Esophagus (tissue), 2 donors: ENCODE measurements around the gene CCDC116. TPM values are rescaled to one million over a fixed set of nuclear protein-coding genes. Genes with fewer than 3 reads are reported as not detected.
A peak's percentile ranks its signal among the peaks of the same experiment; 100 is the strongest.

ENCODE experiments used
- H3K27ac ChIP-seq, 2 donors: one replicate each; pipeline ENCODE4 v1.5.1; 2013; ENCODE audit warnings: low read depth in 2 of 2, mild to moderate bottlenecking in 2 of 2, inconsistent platforms in 1 of 2, low read length in 1 of 2, moderate library complexity in 1 of 2
- H3K27me3 ChIP-seq, 2 donors: one replicate each; pipeline ENCODE4 v1.6.1; 2013; ENCODE audit warnings: low read length in 2 of 2, control low read depth in 1 of 2, mild to moderate bottlenecking in 1 of 2; ENCODE audit not compliant: insufficient read depth in 2 of 2, control insufficient read depth in 1 of 2
- H3K36me3 ChIP-seq, 2 donors: one replicate each; pipeline ENCODE4 v1.6.1; 2013; ENCODE audit warnings: low read length in 1 of 2; ENCODE audit not compliant: control insufficient read depth in 2 of 2, insufficient read depth in 2 of 2
- H3K4me1 ChIP-seq, 2 donors: one replicate each; pipeline ENCODE4 v1.6.1; 2013; ENCODE audit warnings: low read length in 1 of 2; ENCODE audit not compliant: control insufficient read depth in 2 of 2, insufficient read depth in 2 of 2
- H3K4me3 ChIP-seq, 2 donors: one replicate each; pipeline ENCODE4 v1.5.1; 2013; ENCODE audit warnings: low read length in 2 of 2, mild to moderate bottlenecking in 2 of 2, low read depth in 1 of 2, moderate library complexity in 1 of 2
- H3K9me3 ChIP-seq, 2 donors: one replicate each; pipeline ENCODE4 v1.6.1; 2013; ENCODE audit warnings: mild to moderate bottlenecking in 2 of 2, low read depth in 1 of 2, low read length in 1 of 2, moderate library complexity in 1 of 2; ENCODE audit not compliant: control insufficient read depth in 2 of 2, insufficient read depth in 1 of 2
- WGBS, 2 donors: extraction: QIAGEN DNeasy Blood & Tissue Kit; methylation state at CpG; one replicate each; pipeline ENCODE4 v1.1.7; 2013; 5-methylcytosine and 5-hydroxymethylcytosine counted together
- polyA plus RNA-seq, 2 donors: library from polyadenylated mRNA; stranded (reverse); fragments of 200-250 nt; gene quantifications; one replicate each; pipeline ENCODE4 v1.2.3, GENCODE V29; 2013
- donor health status: healthy with polysubstance abuse.
- donor health status: Bipolar disorder and iron deficiency.

CCDC116 gene
- polyA plus RNA-seq, 2 donors: 0.25 to 0.61 TPM

GRCh38 chr22:21660904-21661303 lies 28.3 kb downstream of the CCDC116 start:
- Histone ChIP-seq H3K4me1 (peaks cover 0 to 2% of the 10 kb centered on the region in 2 donors), H3K27me3 (no peaks in the 10 kb centered on the region), H3K9me3 (no peaks in the 10 kb centered on the region), H3K36me3 (no peaks in the 10 kb centered on the region), H3K4me3 (no peak overlapping the region), H3K27ac (no peak overlapping the region)
- WGBS, 2 donors: 67 to 79% methylated on average over 7 of the region's 7 CpGs

GRCh38 chr22:21661991-21662390 lies 29.4 kb downstream of the CCDC116 start:
- Histone ChIP-seq H3K27me3 (no peaks in the 10 kb centered on the region), H3K27ac (no peak overlapping the region), H3K9me3 (no peaks in the 10 kb centered on the region), H3K36me3 (no peaks in the 10 kb centered on the region), H3K4me3 (no peak overlapping the region), H3K4me1 (no peaks in the 10 kb centered on the region)
- WGBS, 2 donors: 89 to 94% methylated on average over 5 of the region's 5 CpGs

- no peaks in the 10 kb centered on the region for H3K36me3 ChIP-seq
- no peaks in the 10 kb centered on the region for H3K9me3 ChIP-seq
- H3K27me3 ChIP-seq: no peaks in the 10 kb centered on the region
- no peak overlapping the region for H3K4me3 ChIP-seq
- no peak overlapping the region for H3K27ac ChIP-seq
- no peaks in the 10 kb centered on the region for H3K4me1 ChIP-seq
- WGBS, 2 donors: 90 to 95% methylated on average over 2 of the region's 2 CpGs
These were observed 31.2 kb downstream of the CCDC116 start for GRCh38 chr22:21663738-21664137.

GRCh38 chr22:21665047-21665851 lies 32.7 kb downstream of the CCDC116 start:
- no peaks in the 10 kb centered on the region for H3K36me3 ChIP-seq
- 73 to 74% methylated on average over 26 of the region's 26 CpGs for WGBS, 2 donors
- no peaks in the 10 kb centered on the region for H3K27me3 ChIP-seq
- no peaks in the 10 kb centered on the region for H3K4me1 ChIP-seq
- no peaks in the 10 kb centered on the region for H3K9me3 ChIP-seq
- H3K4me3 ChIP-seq: peak overlapping the region; percentile 65 to 79
- H3K27ac ChIP-seq: peak overlapping the region; percentile 96 to 99

DNA sequence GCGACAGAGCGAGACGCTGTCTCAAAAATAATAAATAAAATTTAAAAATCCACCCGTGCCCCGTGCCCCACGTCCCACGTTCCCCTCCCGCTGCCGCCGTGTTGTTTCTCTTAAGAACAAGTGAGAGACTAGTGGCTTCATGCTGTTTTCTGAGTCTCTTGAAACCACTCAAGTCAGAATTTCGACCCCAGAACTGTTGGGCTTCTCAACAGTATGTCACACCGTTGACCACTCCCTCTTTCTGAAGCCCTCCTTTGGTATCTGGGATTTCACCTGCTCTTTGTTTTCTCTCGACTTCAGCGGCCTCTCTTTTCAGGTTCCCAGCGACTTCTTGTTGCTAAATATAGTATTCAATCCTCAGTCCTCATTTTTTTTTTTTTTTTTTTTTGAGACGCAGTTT lies 34.2 kb downstream of the CCDC116 start:
- Histone ChIP-seq H3K4me3 (peak overlapping the region; percentile 65 to 79), H3K9me3 (no peaks in the 10 kb centered on the region), H3K36me3 (peaks cover 0 to 7% of the 10 kb centered on the region in 2 donors), H3K4me1 (no peaks in the 10 kb centered on the region), H3K27ac (peak overlapping the region in 1 of 2 donors; percentile 62), H3K27me3 (no peaks in the 10 kb centered on the region)
- WGBS, 2 donors: 43 to 51% methylated on average over 16 of the region's 16 CpGs

DNA sequence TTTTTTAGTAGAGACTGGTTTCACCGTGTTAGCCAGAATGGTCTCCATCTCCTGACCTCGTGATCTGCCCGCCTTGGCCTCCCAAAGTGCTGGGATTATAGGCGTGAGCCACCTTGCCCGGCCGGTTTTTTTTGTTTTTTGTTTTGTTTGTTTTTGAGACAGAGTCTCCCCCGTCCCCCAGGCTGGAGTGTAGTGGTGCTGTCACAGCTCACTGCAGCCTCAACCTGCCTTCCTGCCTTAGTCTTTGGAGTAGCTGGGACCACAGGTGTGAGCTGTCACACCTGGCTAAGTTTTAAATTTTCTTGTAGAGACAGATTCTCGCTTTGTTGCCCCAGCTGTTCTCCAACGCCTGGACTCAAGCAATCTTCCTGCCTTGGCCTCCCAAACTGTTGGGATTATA lies 36.5 kb downstream of the CCDC116 start:
- peaks cover 0 to 8% of the 10 kb centered on the region in 2 donors for H3K4me1 ChIP-seq
- H3K9me3 ChIP-seq: no peaks in the 10 kb centered on the region
- H3K27ac ChIP-seq: peak overlapping the region; percentile 24 to 86

DNA sequence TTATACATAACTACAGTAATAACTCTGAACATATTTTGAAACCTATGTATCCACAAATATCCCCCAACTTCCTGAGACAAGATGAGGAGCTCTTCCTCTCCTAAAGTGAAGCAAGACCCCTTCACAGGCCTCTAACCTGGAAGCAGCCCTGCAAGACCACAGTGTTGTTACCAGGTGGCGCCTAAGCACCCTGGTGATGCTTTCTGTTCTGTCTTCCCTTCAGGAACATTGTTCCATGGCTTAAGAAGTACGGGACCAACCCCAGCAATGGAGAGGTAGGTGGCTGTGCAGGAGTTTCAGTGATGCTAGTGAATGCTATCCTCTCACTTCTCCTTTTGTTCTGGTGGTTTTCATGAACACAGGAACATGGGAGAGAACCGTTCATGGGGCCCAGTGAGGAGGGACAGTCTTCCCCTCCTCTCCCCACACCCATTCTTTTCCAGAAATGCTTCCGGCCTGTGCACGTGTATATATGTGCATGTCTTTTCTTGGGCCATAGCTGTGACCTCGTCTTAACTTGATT lies 39.6 kb downstream of the CCDC116 start:
- peak overlapping the region in 1 of 2 donors; percentile 53 for H3K27ac ChIP-seq
- peaks cover 0 to 8% of the 10 kb centered on the region in 2 donors for H3K4me1 ChIP-seq
- H3K36me3 ChIP-seq: peaks cover 21 to 36% of the 10 kb centered on the region in 2 donors
- no peaks in the 10 kb centered on the region for H3K27me3 ChIP-seq
- no peaks in the 10 kb centered on the region for H3K9me3 ChIP-seq
- 82 to 84% methylated on average over 6 of the region's 6 CpGs for WGBS, 2 donors
- H3K4me3 ChIP-seq: no peak overlapping the region

More for the DNA sequence above, 36.5 kb downstream of the CCDC116 start:
- Histone ChIP-seq H3K27me3 (no peaks in the 10 kb centered on the region), H3K36me3 (peaks cover 10 to 23% of the 10 kb centered on the region in 2 donors), H3K4me3 (no peak overlapping the region)
- 52 to 57% methylated on average over 8 to 9 of the region's 9 CpGs for WGBS, 2 donors

DNA sequence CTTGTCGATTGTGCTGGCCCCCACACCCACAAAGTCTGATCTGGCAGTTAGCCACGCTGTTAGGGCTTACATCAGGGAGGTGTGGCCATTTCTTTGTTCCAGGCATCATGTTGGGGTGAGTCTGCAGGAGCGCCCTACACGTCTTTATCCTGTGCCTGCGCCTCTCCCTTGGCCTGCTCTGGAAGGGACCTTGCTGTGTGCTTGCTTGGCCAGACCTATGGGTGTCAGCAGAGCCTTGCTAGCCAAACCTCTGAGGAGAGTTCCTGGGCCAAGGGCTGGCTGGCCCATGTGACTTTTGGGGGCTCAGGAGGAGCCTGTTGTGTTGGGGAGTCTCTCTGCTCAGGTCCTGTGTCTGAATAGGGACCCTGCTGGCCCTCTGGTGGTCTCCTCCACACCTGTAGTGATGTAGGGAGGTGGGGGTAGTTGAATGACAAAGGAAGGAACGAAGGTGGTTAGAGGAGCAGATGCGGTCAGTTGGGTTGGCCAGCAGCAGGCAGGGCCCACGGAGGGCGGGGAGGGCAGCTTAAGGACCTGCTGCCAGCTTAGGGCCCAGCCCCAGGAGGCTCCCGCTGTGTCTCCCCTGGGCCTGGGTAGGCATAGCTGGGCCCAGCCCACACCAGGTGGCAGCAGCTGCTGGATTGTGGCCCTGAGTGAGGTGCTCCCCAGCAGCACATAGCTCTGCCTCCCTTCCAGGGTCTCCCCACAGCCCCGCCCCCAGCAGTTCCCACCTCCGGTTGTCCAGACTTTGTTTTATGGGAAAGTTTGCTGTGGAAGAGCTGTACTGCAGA lies 41.2 kb downstream of the CCDC116 start:
- 85 to 86% methylated on average over 12 of the region's 12 CpGs for WGBS, 2 donors
- peaks cover 0 to 8% of the 10 kb centered on the region in 2 donors for H3K4me1 ChIP-seq
- H3K36me3 ChIP-seq: peaks cover 21 to 40% of the 10 kb centered on the region in 2 donors
- H3K9me3 ChIP-seq: no peaks in the 10 kb centered on the region
- peak overlapping the region; percentile 66 to 87 for H3K27ac ChIP-seq
- no peak overlapping the region for H3K4me3 ChIP-seq
- no peaks in the 10 kb centered on the region for H3K27me3 ChIP-seq

DNA sequence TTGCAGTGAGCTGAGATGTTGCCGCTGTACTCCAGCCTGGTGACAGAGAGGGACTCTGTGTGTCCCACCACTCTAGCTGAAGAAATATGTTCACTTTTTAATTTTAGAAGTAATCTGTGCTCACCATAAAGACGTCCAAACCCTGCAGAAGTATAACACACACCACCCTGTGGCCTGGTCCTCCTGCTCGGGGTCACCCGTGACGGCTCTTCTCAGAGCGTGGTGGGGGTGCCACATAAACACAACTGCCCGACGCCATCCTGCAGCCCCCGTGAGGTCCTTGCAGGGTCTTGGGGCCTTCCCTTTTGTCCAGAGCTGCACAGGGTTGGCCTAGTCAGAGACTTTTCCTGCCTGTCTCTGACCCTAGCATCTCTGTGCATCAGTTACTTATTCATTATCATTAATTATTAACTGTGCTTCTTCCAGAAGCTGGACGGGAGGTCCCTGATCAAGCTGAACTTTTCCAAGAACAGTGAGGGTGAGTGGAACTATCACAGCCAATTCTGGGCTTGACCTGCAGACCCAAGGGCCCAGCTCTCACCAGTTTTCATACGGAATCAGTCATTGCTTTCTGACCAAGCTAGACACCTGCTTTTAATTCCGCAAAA lies 42.2 kb downstream of the CCDC116 start:
- 94 to 95% methylated on average over 12 of the region's 12 CpGs for WGBS, 2 donors

More for the DNA sequence above, 42.2 kb downstream of the CCDC116 start:
- H3K27me3 ChIP-seq: no peaks in the 10 kb centered on the region
- no peak overlapping the region for H3K27ac ChIP-seq
- H3K4me1 ChIP-seq: peaks cover 0 to 8% of the 10 kb centered on the region in 2 donors
- no peak overlapping the region for H3K4me3 ChIP-seq
- no peaks in the 10 kb centered on the region for H3K9me3 ChIP-seq
- peaks cover 21 to 40% of the 10 kb centered on the region in 2 donors for H3K36me3 ChIP-seq
